Measurements from ENCODE around the gene R3HDM2.
A peak's percentile ranks its signal among the peaks of the same experiment; 100 is the strongest.
"Not testable (repeated sequence)": the region's sequence is repeated elsewhere in the genome, so short reads cannot be mapped to it uniquely, and the experiment has no call there.

R3HDM2 gene

DNA sequence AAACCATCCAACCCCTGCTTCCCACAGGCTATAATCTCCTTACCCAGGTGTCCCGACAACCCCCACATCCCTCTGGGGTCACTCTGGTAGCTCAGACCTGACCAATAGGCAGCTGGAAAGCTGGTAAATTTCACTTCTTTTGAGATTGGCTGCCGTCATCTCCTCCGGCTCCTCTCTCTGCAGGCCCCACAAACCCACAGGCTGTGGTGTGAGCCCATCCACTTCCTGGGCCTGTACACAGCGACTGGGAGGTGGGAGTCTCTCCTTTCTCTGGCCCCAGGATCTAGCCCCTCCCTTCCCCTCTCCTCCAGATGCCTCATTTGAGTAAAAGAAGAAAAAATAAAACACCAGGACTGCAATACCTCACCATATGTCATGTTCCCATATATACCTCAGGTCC, 4.5 kb upstream of the R3HDM2 start:
- Histone ChIP-seq H3K4me1 (peaks cover 14% of the 10 kb centered on the region), H3K36me3 (replicated peaks) (no peaks in the 10 kb centered on the region), H3K27me3 (ENCODE audit: low read depth) (no peaks in the 10 kb centered on the region), H3K4me3 (no peak overlapping the region), H3K9me3 (no peaks in the 10 kb centered on the region)
- in situ Hi-C loops (cut with MboI; ENCODE audit: low sequenced_read_pairs) = no loop called here
- DNase-seq (ENCODE audit: low spot score in 2 of 2) = no peak

DNA sequence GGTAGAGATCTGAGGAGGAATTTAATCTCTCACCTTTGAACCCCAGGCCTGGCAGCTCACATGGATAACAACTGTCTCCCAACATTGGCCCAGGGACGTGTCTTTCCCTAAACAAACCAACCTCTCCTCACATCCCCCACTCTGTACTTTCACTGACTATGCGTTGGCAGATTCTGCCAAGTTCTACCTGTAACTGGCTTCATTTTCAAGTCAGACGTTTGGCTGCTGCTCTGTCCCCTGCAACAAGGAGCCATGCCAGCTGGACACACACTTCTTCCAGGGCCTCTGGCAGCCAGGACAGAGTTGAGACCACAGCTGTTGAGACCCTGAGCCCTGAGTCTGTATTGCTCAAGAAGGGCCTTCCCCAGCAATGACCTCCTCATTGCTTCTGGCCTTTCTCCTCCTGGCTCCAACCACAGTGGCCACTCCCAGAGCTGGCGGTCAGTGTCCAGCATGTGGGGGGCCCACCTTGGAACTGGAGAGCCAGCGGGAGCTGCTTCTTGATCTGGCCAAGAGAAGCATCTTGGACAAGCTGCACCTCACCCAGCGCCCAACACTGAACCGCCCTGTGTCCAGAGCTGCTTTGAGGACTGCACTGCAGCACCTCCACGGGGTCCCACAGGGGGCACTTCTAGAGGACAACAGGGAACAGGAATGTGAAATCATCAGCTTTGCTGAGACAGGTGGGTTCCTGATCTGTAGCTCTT, 3.8 kb upstream of the R3HDM2 start, which contains the start of gene INHBC:
INHBC (plus strand) TSS at position 268 of the 707 bp plus-strand sequence; CDS start at position 371, 103 bp downstream.
- no peaks in the 10 kb centered on the region for H3K27me3 ChIP-seq (ENCODE audit: low read depth)
- no peaks in the 10 kb centered on the region for H3K9me3 ChIP-seq
- peaks cover 17% of the 10 kb centered on the region for H3K4me1 ChIP-seq
- DNase-seq (ENCODE audit: low spot score in 2 of 2) = no peak
- no peak within 1 kb of the TSS for H3K4me3 ChIP-seq
- in situ Hi-C loops (cut with MboI; ENCODE audit: low sequenced_read_pairs) = no loop called here
- H3K36me3 ChIP-seq (replicated peaks) = no peaks in the 10 kb centered on the region

DNA sequence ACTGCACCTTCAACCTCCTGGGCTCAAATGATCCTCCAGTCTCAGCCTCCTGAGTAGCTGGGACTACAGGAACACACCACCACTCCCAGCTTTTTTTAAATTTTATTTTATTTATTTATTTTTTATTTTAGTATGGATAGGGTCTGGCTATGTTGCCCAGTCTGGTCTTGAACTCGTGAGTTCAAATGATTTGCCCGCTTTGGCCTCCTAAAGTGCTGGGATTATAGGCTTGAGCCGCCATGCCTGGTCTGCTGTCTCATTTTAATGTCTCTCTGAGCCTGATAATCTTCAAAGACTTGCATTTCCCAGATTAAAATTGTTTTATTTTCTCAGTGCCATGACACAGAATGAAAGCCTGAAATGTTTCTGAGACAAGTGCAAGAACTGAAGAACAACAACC, 2.5 kb upstream of the R3HDM2 start:
- Histone ChIP-seq H3K27me3 (ENCODE audit: low read depth) (no peaks in the 10 kb centered on the region), H3K9me3 (no peaks in the 10 kb centered on the region), H3K4me1 (peaks cover 13% of the 10 kb centered on the region), H3K36me3 (replicated peaks) (no peaks in the 10 kb centered on the region), H3K4me3 (no peak overlapping the region)
- no peak for DNase-seq (ENCODE audit: low spot score in 2 of 2)
- in situ Hi-C loops (cut with MboI; ENCODE audit: low sequenced_read_pairs) = no loop called here

DNA sequence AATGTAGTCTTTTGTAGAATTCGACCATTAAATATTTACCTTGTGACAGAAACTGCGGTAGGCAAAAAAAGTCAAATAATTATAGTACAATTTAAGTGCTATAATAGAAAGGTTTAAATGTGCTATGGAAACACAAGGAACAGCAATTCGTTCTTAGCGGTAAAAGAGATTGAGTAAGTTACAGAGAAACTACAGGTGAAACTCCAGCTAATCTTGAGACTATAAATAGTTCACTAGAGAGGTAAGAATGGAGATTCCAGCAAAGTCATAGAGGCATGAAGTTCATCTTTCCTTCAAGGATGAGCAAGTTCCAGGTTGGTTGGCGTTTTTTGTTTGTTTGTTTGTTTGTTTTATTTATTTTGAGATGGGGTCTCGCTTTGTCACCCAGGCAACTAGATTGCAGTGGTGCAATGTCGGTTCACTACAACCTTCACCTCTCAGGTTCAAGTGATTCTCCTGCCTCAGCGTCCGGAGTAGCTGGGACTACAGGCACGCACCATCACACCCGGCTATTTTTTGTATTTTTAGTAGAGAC, 878 bp upstream of the R3HDM2 start:
- in situ Hi-C loops (cut with MboI; ENCODE audit: low sequenced_read_pairs) = no loop called here
- Histone ChIP-seq H3K4me1 (peaks cover 13% of the 10 kb centered on the region), H3K9me3 (no peaks in the 10 kb centered on the region), H3K27me3 (ENCODE audit: low read depth) (no peaks in the 10 kb centered on the region), H3K36me3 (replicated peaks) (no peaks in the 10 kb centered on the region), H3K4me3 (no peak overlapping the region; the same call in 1 of the 2 replicates)
- no peak for DNase-seq (ENCODE audit: low spot score in 2 of 2)

DNA sequence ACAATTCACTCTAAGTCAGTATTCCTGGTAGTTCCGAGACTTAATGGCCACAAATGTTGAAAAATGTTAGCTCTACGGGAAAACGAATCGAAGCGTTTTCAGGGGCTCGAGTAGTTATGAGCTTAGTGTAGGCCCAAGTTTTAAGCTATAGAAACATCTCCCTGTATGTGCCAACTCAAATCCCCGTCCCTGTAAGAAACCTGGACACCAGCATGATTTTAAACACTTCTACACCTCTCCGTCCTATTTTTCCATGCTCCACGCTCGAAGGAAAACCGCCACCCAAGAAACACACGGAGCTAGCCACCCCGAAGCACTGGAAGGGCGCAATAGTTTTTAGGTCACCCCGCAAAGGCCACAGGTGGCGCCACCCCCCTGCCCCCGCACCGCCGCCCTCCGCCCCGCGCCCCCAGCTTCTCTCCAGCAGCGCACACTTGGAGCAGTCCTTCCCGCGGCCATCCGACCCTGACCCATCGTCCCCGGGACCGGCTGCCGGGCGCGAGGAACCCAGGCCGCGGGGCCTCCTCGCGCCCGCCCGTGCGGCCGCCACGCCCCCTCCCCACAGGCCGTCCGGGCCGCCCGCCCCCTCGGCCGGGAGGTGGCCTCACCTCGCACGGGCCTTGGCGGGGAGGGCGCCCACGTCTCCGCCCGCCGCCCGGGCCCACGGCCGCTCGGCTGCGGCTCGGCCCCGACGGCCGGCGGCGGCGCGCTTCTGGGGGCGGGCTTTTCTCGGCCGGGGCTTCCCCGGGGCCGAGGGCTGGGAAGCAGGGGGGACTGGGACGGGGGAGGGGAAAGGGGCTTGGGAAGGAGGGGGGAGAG, 522 bp downstream of the R3HDM2 start:
- no peaks in the 10 kb centered on the region for H3K27me3 ChIP-seq (ENCODE audit: low read depth)
- DNase-seq (ENCODE audit: low spot score in 2 of 2) = peak in 1 of 2 experiments; percentile 36
- H3K9me3 ChIP-seq = no peaks in the 10 kb centered on the region
- H3K4me3 ChIP-seq = peak overlapping the region; percentile 50
- in situ Hi-C loops (cut with MboI; ENCODE audit: low sequenced_read_pairs) = no loop called here
- H3K4me1 ChIP-seq = peaks cover 13% of the 10 kb centered on the region
- H3K36me3 ChIP-seq (replicated peaks) = peaks cover 3% of the 10 kb centered on the region; the same call in 1 of the 2 replicates

DNA sequence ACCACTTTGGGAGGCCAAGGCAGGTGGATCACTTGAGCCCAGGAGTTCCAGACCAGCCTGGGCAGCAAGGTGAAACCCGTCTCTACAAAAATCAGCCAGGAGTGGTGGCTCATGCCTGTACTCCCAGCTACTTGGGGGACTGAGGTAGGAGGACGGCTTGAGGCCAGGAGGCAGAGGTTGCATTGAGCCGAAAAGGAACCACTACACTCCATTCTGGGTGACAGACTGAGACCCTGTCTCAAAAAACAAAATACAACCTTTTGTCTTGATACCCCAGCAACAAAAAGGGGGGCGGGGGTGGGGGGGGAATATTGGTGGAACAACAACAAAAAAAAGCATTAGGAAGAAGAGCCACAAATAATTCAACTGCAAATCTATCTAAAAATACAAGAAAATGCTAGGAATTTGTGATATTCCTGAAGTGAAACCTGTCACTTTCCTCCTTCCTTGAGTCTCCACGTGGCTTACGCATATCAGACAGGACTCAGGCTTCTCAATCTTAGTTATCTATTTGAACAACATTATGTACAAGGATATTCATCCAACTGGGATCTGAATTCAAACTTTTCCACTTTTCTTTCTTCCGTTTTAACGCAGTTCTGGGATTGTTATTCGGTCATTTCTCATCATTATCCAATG, 1.3 kb downstream of the R3HDM2 start:
- Histone ChIP-seq H3K36me3 (replicated peaks) (peaks cover 3% of the 10 kb centered on the region; the same call in 1 of the 2 replicates), H3K4me3 (peak overlapping the region; percentile 50), H3K4me1 (peaks cover 13% of the 10 kb centered on the region), H3K27me3 (ENCODE audit: low read depth) (no peaks in the 10 kb centered on the region), H3K9me3 (no peaks in the 10 kb centered on the region)
- peak in 1 of 2 experiments; percentile 24 for DNase-seq (ENCODE audit: low spot score in 2 of 2)
- in situ Hi-C loops (cut with MboI; ENCODE audit: low sequenced_read_pairs) = no loop called here

DNA sequence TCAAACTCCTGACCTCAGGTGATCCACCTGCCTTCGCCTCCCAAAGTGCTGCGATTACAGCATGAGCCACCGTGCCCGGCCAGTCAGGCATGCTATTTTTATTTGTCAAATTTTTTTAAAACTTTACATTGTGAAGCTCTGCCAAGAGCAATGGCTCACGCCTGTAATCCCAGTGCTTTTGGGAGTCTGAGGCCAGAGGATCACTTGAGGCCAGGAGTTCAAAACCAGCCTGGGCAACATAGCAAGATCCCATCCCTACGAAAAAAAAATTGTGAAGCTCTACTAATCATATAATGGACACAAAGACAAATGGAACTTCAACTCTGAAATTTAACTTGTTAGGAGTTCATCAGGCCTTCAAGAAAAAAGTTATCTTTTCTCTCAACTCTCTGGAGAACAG, 1.9 kb downstream of the R3HDM2 start:
- Histone ChIP-seq H3K27me3 (ENCODE audit: low read depth) (no peaks in the 10 kb centered on the region), H3K4me3 (peak overlapping the region; percentile 50), H3K9me3 (no peaks in the 10 kb centered on the region), H3K36me3 (replicated peaks) (peaks cover 3% of the 10 kb centered on the region; the same call in 1 of the 2 replicates), H3K4me1 (peaks cover 13% of the 10 kb centered on the region)
- in situ Hi-C loops (cut with MboI; ENCODE audit: low sequenced_read_pairs) = no loop called here
- DNase-seq (ENCODE audit: low spot score in 2 of 2) = no peak

DNA sequence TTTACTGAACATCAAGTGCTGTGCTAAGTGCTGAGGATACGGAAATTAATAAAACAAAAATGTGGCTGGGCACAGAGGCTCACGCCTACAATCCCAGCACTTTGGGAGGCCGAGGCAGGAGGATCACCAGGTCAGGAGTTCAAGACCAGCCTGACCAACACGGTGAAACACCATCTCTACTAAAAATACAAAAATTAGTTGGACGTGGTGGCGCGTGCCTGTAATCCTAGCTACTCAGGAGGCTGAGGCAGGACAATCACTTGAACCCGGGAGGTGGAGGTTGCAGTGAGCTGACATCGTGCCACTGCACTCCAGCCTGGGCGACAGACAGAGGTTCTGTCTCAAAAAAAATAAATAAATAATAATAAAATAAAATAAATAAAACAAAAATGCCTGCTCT, 3.9 kb downstream of the R3HDM2 start:
- H3K4me1 ChIP-seq; DNase-seq (ENCODE audit: low spot score in 2 of 2); in situ Hi-C loops (cut with MboI; ENCODE audit: low sequenced_read_pairs): not testable (repeated sequence)

DNA sequence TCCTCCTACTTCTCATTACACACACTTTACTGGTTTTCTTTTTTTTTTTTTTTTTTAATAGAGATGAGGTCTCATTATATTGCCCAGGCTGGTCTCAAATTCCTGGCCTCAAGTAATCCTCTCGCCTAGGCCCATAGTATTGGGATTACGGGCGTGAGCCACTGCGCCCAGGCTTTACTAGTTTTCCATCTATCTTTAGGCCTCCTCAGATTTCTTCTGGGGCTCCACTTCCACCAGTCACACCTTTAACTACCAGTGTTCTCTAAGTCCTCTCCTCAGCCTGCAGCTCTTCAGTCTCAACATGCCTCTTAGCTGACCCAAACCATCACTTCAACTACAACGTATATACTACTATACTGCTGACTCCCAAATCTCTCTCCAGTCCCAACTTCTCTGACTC, 10.4 kb downstream of the R3HDM2 start:
- in situ Hi-C loops (cut with MboI; ENCODE audit: low sequenced_read_pairs) = no loop called here
- H3K27me3 ChIP-seq (ENCODE audit: low read depth) = no peaks in the 10 kb centered on the region
- H3K36me3 ChIP-seq (replicated peaks) = peaks cover 10% of the 10 kb centered on the region

More for the DNA sequence above, 3.9 kb downstream of the R3HDM2 start:
- not testable (repeated sequence) for H3K4me3 ChIP-seq; H3K9me3 ChIP-seq; H3K27me3 ChIP-seq (ENCODE audit: low read depth)
- peaks cover 11% of the 10 kb centered on the region for H3K36me3 ChIP-seq (replicated peaks)

DNA sequence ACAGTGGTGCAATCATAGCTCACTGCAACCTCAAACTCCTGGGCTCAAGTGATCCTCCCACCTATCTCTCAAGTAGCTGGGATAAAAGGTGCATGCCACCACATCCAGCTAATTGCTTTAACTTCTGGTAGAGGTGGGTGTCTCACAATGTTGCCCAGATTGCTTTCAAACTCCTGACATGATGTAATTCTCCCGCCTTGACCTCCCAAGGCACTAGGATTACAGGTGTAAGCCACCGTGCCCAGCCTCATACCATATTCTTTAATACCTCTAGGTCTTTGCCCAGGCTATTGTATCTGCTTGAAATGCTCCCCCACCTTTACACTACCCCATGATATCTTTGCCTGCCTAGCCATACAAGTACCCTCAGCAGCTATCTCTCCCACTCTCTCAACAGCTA, 11.3 kb downstream of the R3HDM2 start:
- in situ Hi-C loops (cut with MboI; ENCODE audit: low sequenced_read_pairs) = no loop called here
- Histone ChIP-seq H3K4me3 (no peak overlapping the region), H3K9me3 (no peaks in the 10 kb centered on the region), H3K4me1 (peaks cover 7% of the 10 kb centered on the region), H3K36me3 (replicated peaks) (peaks cover 10% of the 10 kb centered on the region), H3K27me3 (ENCODE audit: low read depth) (no peaks in the 10 kb centered on the region)
- DNase-seq (ENCODE audit: low spot score in 2 of 2) = no peak

More for the DNA sequence above, 10.4 kb downstream of the R3HDM2 start:
- H3K9me3 ChIP-seq = no peaks in the 10 kb centered on the region
- no peaks in the 10 kb centered on the region; the same call in 1 of the 2 replicates for H3K4me1 ChIP-seq
- no peak overlapping the region for H3K4me3 ChIP-seq
- no peak for DNase-seq (ENCODE audit: low spot score in 2 of 2)

DNA sequence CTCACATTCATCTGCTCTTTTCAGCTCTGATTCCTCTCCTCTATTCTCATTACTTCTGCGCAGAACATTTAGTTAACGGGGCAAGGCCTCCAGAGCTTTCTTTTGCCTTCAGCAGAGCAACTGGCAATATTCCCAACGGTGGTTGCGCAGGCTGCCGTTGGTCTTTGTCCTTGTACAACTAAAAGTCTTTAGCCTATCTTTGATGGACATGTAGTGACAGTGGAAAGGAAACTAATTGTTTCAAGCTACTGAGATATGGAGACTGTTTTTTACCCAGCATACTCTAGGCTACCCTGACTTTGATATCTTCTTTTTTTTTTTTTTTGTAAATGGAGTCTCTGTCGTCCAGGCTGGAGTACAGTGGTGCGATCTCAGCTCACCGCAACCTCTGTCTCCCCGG, 12.6 kb downstream of the R3HDM2 start:
- H3K27me3 ChIP-seq (ENCODE audit: low read depth) = no peaks in the 10 kb centered on the region
- in situ Hi-C loops (cut with MboI; ENCODE audit: low sequenced_read_pairs) = no loop called here
- H3K4me3 ChIP-seq = no peak overlapping the region
- H3K9me3 ChIP-seq = no peaks in the 10 kb centered on the region
- peaks cover 7% of the 10 kb centered on the region for H3K4me1 ChIP-seq
- H3K36me3 ChIP-seq (replicated peaks) = peaks cover 10% of the 10 kb centered on the region
- DNase-seq (ENCODE audit: low spot score in 2 of 2) = no peak

DNA sequence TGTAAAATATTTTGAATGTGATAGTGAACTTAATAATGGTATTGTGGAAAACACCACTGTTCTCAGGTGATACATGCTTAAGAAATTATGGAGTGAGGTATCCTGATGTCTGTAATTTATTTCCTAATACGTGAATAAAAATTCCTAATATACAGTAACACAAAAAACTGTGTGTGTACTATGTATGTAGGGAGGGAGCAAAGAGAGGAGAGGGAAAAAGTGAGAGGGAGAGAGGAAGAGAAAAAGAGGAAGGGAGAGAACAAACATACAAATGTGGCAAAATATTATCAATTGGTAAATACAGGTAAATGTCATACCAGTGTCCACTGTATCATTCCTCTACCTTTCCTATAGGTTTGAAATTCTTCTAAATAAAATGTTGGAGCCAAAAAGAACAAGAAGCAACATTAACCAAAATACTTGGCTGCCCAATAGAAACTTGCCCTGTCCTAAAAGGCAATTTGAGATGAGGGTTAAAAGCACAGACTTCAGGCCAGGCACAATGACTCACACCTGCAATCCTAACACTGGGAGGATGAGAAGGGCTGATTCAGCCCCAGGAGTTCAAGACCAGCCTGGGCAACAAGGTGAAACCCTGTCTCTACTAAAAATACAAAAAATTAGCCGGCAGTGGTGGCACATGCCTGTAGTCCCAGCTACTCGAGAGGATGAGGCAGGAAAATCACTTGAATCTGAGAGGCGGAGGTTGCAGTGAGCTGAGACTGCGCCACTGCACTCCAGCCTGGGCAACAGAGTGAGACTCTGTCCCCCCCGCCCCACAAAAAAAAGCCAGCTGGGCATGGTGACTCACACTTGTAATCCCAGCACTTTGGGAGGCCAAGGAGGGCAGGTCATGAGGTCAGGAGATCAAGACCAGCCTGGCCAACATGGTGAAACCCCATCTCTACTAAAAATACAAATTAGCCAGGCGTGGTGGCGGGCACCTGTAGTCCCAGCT, 14.5 kb downstream of the R3HDM2 start:
- Histone ChIP-seq H3K36me3 (replicated peaks) (no peaks in the 10 kb centered on the region; the same call in 1 of the 2 replicates), H3K27me3 (ENCODE audit: low read depth) (no peaks in the 10 kb centered on the region), H3K4me1 (peaks cover 7% of the 10 kb centered on the region), H3K9me3 (no peaks in the 10 kb centered on the region), H3K4me3 (no peak overlapping the region)
- DNase-seq (ENCODE audit: low spot score in 2 of 2) = no peak
- in situ Hi-C loops (cut with MboI; ENCODE audit: low sequenced_read_pairs) = no loop called here

DNA sequence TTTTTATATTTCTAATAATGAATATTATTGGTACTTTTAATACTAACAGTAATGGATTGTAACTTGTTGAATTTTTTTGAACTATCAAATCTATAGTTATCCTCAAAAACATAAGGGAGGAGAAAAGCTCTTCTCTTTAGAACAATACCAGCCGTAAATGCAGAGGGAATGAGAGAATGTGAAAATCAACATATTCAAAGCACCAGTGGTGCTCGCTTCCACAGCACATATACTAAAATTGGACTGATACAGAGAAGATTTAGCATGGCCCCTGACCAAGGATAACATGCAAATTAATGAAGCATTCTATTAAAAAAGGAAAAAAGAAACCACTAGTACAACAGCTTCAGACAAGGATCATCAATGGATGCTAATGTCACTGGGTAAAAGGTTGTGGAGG, 15.8 kb downstream of the R3HDM2 start:
- in situ Hi-C loops (cut with MboI; ENCODE audit: low sequenced_read_pairs) = no loop called here

More for the DNA sequence above, 15.8 kb downstream of the R3HDM2 start:
- no peak overlapping the region for H3K4me3 ChIP-seq
- H3K27me3 ChIP-seq (ENCODE audit: low read depth) = no peaks in the 10 kb centered on the region
- DNase-seq (ENCODE audit: low spot score in 2 of 2) = no peak
- H3K36me3 ChIP-seq (replicated peaks) = no peaks in the 10 kb centered on the region; the same call in 1 of the 2 replicates
- peaks cover 7% of the 10 kb centered on the region for H3K4me1 ChIP-seq
- H3K9me3 ChIP-seq = no peaks in the 10 kb centered on the region

All from HAP-1 (cell line).